ENCODE data around the gene RGS6.

GRCh38 chr14:72350215-72350614, 418.0 kb downstream of the RGS6 start:
- TF ChIP-seq EP300 (IDR thresholded peaks at IDR 0.05) (no peak), CTCF (IDR thresholded peaks at IDR 0.05) (no peak), POLR2AphosphoS5 (IDR thresholded peaks at IDR 0.05) (no peak)
